ENCODE data around the gene PEX11B. TPM values are rescaled to one million over a fixed set of nuclear protein-coding genes. Genes with fewer than 3 reads are reported as not detected.

PEX11B gene
- polyA plus RNA-seq, 6 donors from 2014 or later: 37.9 to 50.8 (median 49.6) TPM

- H3K27ac Mint-ChIP-seq: peak overlapping the region in 4 of 6 donors; percentile 2 to 62 (median 45)
Observed at GRCh38 chr1:145959333-145959732, 40.8 kb upstream of the PEX11B start.

GRCh38 chr1:145958734-145959133 is 40.2 kb upstream of the PEX11B start:
- no peak for ATAC-seq (ENCODE audit: low read depth in 2 of 2)

More at GRCh38 chr1:145959333-145959732, 40.8 kb upstream of the PEX11B start:
- ATAC-seq (ENCODE audit: low read depth in 2 of 2) (no peak), DNase-seq (no peak)
- H3K9me3 Mint-ChIP-seq: no peaks in the 10 kb centered on the region
- H3K36me3 Mint-ChIP-seq: no peaks in the 10 kb centered on the region
- H3K27me3 Mint-ChIP-seq: no peaks in the 10 kb centered on the region
- H3K4me1 Mint-ChIP-seq: peaks cover 76 to 87% (median 81%) of the 10 kb centered on the region in 3 donors
- peak overlapping the region; percentile 77 to 98 (median 92) for H3K4me3 Mint-ChIP-seq

DNA sequence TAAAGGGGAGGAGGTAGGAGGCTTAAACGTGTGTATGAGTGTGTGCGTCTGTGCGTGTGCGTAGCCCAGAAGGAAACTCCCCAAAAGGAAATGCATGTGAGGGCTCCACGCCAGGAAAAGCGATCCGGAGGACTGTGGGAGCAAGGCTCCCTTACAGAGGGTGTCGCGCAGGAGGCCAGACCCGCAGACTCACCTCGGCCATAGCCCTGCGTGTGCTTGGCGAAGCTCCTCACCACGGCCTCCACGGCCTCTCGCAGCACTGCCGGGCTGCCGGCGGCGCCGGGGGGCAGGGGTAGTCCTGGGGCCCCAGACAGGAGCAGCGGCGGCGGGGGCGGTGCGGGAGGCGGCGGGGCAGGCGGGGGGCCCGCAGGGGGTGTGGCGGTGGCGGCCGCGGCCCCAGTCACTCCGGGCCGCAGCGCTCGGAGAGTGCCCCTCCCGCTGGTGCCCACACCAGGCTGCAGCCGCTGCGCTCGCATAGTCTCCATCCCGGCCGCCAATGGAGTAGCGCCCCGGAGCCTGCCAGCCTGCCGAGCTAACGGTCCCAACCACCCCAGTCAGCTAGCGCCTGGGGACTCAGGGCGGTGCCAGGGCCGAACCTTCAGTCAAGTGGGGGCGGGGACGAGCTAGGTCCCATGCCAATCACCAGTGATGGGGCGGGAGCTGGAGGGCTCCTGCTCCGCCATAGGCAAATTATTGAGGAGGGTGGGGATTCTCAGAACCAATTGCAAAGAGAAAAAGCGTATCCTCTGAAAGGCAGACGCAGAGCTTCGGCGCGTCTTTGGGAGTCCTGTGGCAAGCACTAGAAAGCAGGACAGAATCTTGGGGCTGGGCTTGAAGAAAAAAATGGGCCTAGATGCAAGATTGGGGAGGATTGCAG is 39.2 kb upstream of the PEX11B start, which contains the start of gene LIX1L:
Gene LIX1L (minus strand): TSS at position 575 of the 877 bp plus-strand sequence. CDS start 90 bp downstream, at position 485.
- DNase-seq (peak; percentile 94), ATAC-seq (ENCODE audit: low read depth in 2 of 2) (peak; percentile 87 to 88)
- Mint-ChIP-seq H3K4me3 (peak within 1 kb of the TSS; percentile 88 to 98 (median 93)), H3K4me1 (peaks cover 60 to 81% (median 69%) of the 10 kb centered on the region in 3 donors), H3K27me3 (no peaks in the 10 kb centered on the region), H3K9me3 (no peaks in the 10 kb centered on the region), H3K27ac (peak within 1 kb of the TSS; percentile 86 to 97 (median 94)), H3K36me3 (no peaks in the 10 kb centered on the region)

More at GRCh38 chr1:145958734-145959133, 40.2 kb upstream of the PEX11B start:
- no peak for DNase-seq
- peaks cover 70 to 87% (median 77%) of the 10 kb centered on the region in 3 donors for H3K4me1 Mint-ChIP-seq
- H3K4me3 Mint-ChIP-seq: peak overlapping the region in 5 of 8 donors; percentile 38 to 98 (median 92)
- H3K9me3 Mint-ChIP-seq: no peaks in the 10 kb centered on the region
- H3K27me3 Mint-ChIP-seq: no peaks in the 10 kb centered on the region
- peak overlapping the region in 3 of 6 donors; percentile 30 to 86 (median 81) for H3K27ac Mint-ChIP-seq
- no peaks in the 10 kb centered on the region for H3K36me3 Mint-ChIP-seq

- Mint-ChIP-seq H3K4me3 (peak overlapping the region; percentile 88 to 96 (median 92)), H3K27ac (peak overlapping the region; percentile 23 to 97 (median 90)), H3K4me1 (peaks cover 57 to 74% (median 68%) of the 10 kb centered on the region in 3 donors), H3K9me3 (no peaks in the 10 kb centered on the region), H3K27me3 (no peaks in the 10 kb centered on the region), H3K36me3 (no peaks in the 10 kb centered on the region)
- ATAC-seq (ENCODE audit: low read depth in 2 of 2) (no peak), DNase-seq (peak; percentile 11)
Observed at GRCh38 chr1:145956781-145957442, 38.4 kb upstream of the PEX11B start.

- peaks cover 0 to 4% of the 10 kb centered on the region in 2 donors for H3K36me3 Mint-ChIP-seq
- H3K4me3 Mint-ChIP-seq: peak overlapping the region; percentile 88 to 96 (median 92)
- DNase-seq (no peak), ATAC-seq (ENCODE audit: low read depth in 2 of 2) (no peak)
- no peaks in the 10 kb centered on the region for H3K9me3 Mint-ChIP-seq
- peaks cover 52 to 69% (median 63%) of the 10 kb centered on the region in 3 donors for H3K4me1 Mint-ChIP-seq
- H3K27me3 Mint-ChIP-seq: no peaks in the 10 kb centered on the region
- peak overlapping the region in 5 of 6 donors; percentile 4 to 97 (median 60) for H3K27ac Mint-ChIP-seq
Observed at GRCh38 chr1:145956361-145956760, 37.8 kb upstream of the PEX11B start.

DNA sequence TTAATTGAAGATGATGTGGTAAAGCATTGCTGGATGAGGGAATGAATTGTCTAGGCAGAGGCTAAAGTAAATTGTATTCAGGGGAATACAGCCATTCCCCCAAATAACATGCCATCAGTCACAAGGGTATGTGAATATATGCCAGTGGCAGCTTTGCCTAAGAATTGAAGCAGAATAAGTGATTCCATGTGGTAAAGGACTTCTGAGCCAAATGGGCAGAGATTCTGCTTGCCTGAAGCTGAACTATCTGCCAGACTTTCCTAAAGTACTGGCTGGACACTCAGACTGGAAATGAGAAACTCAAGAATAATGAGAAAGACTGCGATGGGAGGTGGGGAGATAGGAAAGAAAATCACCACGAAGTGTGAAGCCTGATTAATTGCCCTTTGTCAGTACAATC is 36.9 kb upstream of the PEX11B start:
- DNase-seq (no peak), ATAC-seq (ENCODE audit: low read depth in 2 of 2) (no peak)
- no peaks in the 10 kb centered on the region for H3K27me3 Mint-ChIP-seq
- H3K27ac Mint-ChIP-seq: peak overlapping the region in 3 of 6 donors; percentile 16 to 45 (median 25)
- peak overlapping the region in 2 of 8 donors; percentile 53 to 58 for H3K4me3 Mint-ChIP-seq
- H3K9me3 Mint-ChIP-seq: no peaks in the 10 kb centered on the region
- peaks cover 0 to 4% of the 10 kb centered on the region in 2 donors for H3K36me3 Mint-ChIP-seq
- peaks cover 47 to 61% (median 58%) of the 10 kb centered on the region in 3 donors for H3K4me1 Mint-ChIP-seq

GRCh38 chr1:145953861-145954260 is 35.3 kb upstream of the PEX11B start:
- DNase-seq: no peak
- H3K4me1 Mint-ChIP-seq: peaks cover 44 to 56% (median 55%) of the 10 kb centered on the region in 3 donors
- H3K27me3 Mint-ChIP-seq: no peaks in the 10 kb centered on the region
- H3K36me3 Mint-ChIP-seq: peaks cover 0 to 4% of the 10 kb centered on the region in 2 donors
- no peak for ATAC-seq (ENCODE audit: low read depth in 2 of 2)
- peak overlapping the region in 2 of 6 donors; percentile 18 to 81 for H3K27ac Mint-ChIP-seq
- H3K9me3 Mint-ChIP-seq: no peaks in the 10 kb centered on the region
- H3K4me3 Mint-ChIP-seq: peak overlapping the region in 1 of 8 donors; percentile 58

- H3K36me3 Mint-ChIP-seq: peaks cover 0 to 4% of the 10 kb centered on the region in 2 donors
- no peaks in the 10 kb centered on the region for H3K27me3 Mint-ChIP-seq
- H3K4me1 Mint-ChIP-seq: peaks cover 34 to 47% (median 45%) of the 10 kb centered on the region in 3 donors
- H3K27ac Mint-ChIP-seq: no peak overlapping the region
- no peaks in the 10 kb centered on the region for H3K9me3 Mint-ChIP-seq
- DNase-seq (no peak), ATAC-seq (ENCODE audit: low read depth in 2 of 2) (no peak)
- H3K4me3 Mint-ChIP-seq: no peak overlapping the region
Observed at GRCh38 chr1:145952903-145953302, 34.4 kb upstream of the PEX11B start.

DNA sequence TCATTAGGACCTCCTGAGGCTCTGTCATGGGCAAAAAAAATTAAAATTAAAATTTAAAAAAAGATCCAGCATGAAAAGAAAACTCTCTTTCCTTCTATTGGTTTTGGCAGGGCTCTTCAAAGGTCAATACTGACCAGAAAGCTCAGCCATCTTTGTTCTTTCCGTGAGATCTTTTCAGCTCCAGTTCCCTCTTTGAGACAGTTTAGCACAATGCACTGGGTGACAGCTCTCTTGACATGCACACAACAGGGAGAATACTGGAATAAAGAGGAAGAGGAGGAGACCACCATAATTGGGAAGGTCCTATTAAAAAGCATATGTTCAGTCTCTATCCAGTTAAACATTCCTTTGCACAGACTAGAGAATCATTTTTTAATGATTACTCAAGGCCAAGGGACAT is 33.0 kb upstream of the PEX11B start:
- Mint-ChIP-seq H3K36me3 (peaks cover 0 to 6% of the 10 kb centered on the region in 2 donors), H3K27ac (no peak overlapping the region), H3K27me3 (no peaks in the 10 kb centered on the region), H3K9me3 (no peaks in the 10 kb centered on the region), H3K4me3 (no peak overlapping the region), H3K4me1 (peaks cover 26 to 37% (median 36%) of the 10 kb centered on the region in 3 donors)
- DNase-seq (no peak), ATAC-seq (ENCODE audit: low read depth in 2 of 2) (no peak)

- H3K4me1 Mint-ChIP-seq: peaks cover 13 to 20% (median 14%) of the 10 kb centered on the region in 3 donors
- H3K36me3 Mint-ChIP-seq: peaks cover 0 to 9% of the 10 kb centered on the region in 2 donors
- ATAC-seq (ENCODE audit: low read depth in 2 of 2) (no peak), DNase-seq (no peak)
- H3K27me3 Mint-ChIP-seq: no peaks in the 10 kb centered on the region
- H3K4me3 Mint-ChIP-seq: no peak overlapping the region
- H3K27ac Mint-ChIP-seq: no peak overlapping the region
- no peaks in the 10 kb centered on the region for H3K9me3 Mint-ChIP-seq
Observed at GRCh38 chr1:145949219-145949618, 30.7 kb upstream of the PEX11B start.

DNA sequence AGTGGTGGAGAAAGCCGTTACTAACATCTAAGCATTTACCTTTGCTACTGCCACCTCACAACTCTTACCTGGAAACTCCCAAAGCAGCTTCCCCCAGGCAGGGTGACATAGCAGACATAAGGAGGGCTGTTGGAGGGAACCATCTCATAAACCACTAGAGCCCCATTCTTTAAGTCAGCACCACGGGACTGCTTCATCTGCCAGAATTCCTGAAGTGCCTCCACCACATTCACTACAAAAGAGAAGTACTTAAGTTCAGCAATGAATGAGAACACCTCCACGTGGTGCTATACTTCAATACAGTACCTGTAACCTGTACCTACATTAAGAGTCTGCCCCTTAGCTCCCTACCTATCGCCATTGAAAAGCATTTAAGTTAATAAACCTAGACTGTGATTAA is 29.0 kb upstream of the PEX11B start:
- Mint-ChIP-seq H3K9me3 (no peaks in the 10 kb centered on the region), H3K4me3 (no peak overlapping the region), H3K27me3 (no peaks in the 10 kb centered on the region), H3K36me3 (peaks cover 7 to 19% of the 10 kb centered on the region in 2 donors), H3K27ac (no peak overlapping the region), H3K4me1 (peaks cover 5 to 17% (median 15%) of the 10 kb centered on the region in 3 donors)
- DNase-seq: no peak
- no peak for ATAC-seq (ENCODE audit: low read depth in 2 of 2)

DNA sequence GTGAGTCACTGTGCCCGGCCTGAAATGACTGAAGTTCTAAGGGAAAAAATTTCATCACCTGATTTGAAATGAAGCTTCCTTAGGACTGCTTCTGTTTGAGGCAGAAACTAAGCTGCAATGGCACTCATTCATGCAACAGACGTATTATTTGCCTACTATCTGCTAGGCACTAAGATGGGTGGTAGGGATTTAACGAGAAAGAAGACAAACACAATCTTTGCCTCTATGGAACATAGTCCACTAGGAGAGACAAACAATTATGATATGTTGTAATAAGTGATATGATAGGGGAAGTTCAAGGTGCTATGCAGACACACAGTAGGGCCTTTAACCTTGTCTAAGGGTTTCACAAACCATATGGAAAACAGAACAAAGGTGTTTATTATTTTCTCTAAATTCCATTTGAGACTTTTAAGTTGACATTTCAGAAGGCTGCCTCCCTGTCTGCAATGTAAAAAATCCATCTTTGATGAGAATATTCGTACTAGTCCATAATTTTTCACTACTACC is 28.0 kb upstream of the PEX11B start:
- DNase-seq (no peak), ATAC-seq (ENCODE audit: low read depth in 2 of 2) (no peak)
- Mint-ChIP-seq H3K27ac (peak overlapping the region in 1 of 6 donors; percentile 39), H3K4me3 (no peak overlapping the region), H3K27me3 (no peaks in the 10 kb centered on the region), H3K4me1 (peaks cover 5 to 16% (median 10%) of the 10 kb centered on the region in 3 donors), H3K9me3 (no peaks in the 10 kb centered on the region), H3K36me3 (peaks cover 13 to 21% of the 10 kb centered on the region in 2 donors)

- ATAC-seq (ENCODE audit: low read depth in 2 of 2) (no peak), DNase-seq (no peak)
- Mint-ChIP-seq H3K36me3 (peaks cover 13 to 19% of the 10 kb centered on the region in 2 donors), H3K4me1 (peaks cover 3 to 11% (median 5%) of the 10 kb centered on the region in 3 donors), H3K27me3 (no peaks in the 10 kb centered on the region), H3K27ac (peak overlapping the region in 2 of 6 donors; percentile 30 to 44), H3K9me3 (no peaks in the 10 kb centered on the region), H3K4me3 (no peak overlapping the region)
Observed at GRCh38 chr1:145944532-145944931, 26.0 kb upstream of the PEX11B start.

Data from naive B cell (primary cell).